ENCODE results near the gene EEF2K.
"Not testable (repeated sequence)": the region's sequence is repeated elsewhere in the genome, so short reads cannot be mapped to it uniquely, and the experiment has no call there.

Gene EEF2K

DNA sequence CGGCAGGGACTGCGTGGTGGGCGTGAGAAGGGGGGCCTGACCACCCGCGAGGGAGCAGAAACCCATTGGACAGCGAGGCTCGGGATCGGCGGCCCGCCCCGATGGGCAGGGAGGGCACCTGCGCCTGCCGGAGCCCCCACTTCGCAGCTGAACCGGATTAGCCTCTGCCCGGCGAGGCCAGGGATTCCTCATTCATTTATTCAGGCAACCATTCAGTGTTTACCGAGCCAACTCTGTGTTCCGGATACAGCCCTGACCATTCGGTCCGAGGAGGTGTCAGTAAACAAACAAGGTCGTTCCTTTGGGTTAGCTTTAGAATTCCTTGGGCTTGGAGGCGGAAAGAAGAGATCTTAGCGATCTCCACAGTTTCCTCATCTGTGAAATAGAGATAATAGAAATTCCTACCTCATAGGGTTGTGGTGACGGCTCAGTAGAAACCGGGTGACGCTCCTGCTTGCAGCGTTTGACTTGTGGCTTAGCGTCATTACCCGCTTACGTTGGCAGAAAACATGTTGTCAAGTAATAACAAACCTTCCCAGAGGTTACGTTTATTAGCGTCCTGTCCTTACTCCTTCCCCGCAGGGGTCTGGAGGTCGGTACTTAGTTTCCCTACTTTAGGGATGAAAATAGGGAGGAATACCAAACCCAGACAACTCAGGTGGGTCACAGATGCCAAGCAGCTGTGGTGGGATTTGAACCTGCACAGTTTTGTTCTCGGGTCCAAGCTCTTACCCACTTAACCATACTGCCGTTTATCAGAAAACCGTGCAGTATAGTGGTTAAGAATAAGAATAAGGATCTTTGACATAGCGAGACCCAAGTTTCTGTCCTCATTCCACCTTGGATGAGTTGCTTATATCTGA, 92.0 kb downstream of the EEF2K start:
- peak; percentile 93 for DNase-seq

GRCh38 chr16:22299036-22299435, 93.0 kb downstream of the EEF2K start:
- DNase-seq, result no peak

DNA sequence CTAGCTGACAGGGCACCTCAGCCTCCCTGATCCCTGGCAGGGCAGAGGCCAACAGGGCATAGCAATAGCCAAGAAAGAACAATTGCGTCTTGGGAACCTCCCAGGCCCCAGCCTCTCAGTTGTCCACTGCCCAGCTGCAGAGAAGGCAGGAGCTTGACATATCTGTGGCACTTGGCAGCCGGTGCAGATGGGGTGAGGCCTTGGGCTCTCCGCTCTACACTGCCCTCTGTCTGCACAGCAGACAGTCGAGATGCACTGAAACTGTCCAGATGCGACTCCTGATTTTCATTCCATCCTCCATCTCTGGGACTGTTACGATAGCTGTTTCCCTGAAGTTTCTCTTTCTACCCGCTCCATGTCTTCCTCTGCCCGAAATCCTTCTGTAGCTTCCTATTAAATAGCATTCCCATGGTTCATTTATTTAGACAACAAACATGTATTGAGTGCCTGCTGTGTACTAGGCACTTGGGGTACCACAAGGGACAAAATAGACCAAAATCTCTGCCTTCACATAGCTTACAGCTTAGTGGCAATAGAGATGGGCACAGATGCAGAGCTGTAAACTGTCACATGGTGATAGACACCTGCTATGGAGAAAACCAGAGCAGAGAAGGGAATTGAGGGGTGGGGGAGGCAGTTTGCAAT, 94.5 kb downstream of the EEF2K start:
- DNase-seq, result peak; percentile 36

DNA sequence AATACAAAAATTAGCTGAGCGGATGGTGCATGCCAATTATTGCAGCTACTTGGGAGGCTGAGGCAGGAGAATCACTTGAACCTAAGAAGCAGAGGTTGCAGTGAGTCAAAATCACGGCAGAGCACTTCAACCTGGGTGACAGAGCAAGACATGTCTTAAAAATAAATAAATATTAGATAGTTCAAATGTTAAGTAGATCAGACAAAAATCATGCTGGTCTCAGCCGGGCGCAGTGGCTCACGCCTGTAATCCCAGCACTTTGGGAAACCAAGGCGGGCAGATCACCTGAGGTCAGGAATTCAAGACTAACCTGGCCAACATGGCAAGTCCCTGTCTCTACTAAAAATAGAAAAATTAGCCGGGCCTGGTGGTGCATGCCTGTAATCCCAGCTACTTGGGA, 95.3 kb downstream of the EEF2K start:
- DNase-seq, result not testable (repeated sequence)

GRCh38 chr16:22302776-22303363, 96.8 kb downstream of the EEF2K start:
- no peak for DNase-seq

DNA sequence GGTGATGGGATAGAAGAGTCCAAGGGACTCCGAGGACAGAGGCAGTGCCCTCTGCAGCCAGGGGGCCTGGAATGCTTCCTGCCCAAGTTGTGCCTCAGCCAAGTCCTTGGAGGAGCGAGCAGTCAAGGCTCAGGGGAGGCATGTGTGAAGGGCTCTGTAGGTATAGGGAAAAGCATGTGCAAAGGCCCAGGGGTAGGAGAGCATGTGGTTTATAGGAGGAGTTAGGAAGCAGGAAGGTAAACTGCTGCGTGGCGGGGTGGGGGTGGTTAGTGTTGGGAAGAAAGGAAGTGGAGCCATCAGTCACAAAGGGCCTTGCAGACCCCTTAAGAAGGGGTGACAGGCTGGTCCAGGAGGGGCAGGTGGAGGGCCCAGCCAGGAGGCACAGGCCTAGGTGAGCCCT, 98.3 kb downstream of the EEF2K start:
- DNase-seq, result no peak

GRCh38 chr16:22306788-22307187, 100.7 kb downstream of the EEF2K start:
- no peak for DNase-seq

DNA sequence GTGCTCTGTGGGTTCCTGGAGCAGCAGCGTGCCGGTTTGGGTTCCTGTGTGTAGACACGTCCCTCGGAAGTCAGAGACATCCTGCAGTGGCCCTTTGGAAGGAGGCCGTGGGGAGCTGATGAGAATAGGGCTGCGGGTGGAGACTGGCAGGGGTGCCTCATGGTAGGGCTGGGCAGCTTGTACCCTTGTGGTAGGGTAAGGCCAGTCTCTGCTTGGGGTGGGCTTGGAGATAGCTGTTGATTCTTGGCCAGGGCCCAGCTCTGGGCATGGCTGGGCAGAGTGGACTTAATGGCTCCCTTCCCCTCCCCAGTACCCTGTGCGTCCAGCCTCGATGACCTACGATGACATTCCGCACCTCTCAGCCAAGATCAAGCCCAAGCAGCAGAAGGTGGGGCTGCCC, 101.8 kb downstream of the EEF2K start:
- no peak for DNase-seq

- no peak for DNase-seq
Measured at GRCh38 chr16:22308824-22309520, 102.9 kb downstream of the EEF2K start.

- DNase-seq, result no peak
Measured at GRCh38 chr16:22311520-22311919, 105.4 kb downstream of the EEF2K start.

GRCh38 chr16:22312897-22313781, 107.1 kb downstream of the EEF2K start:
- no peak for DNase-seq

GRCh38 chr16:22313876-22314470, 107.9 kb downstream of the EEF2K start:
- DNase-seq, result no peak

DNA sequence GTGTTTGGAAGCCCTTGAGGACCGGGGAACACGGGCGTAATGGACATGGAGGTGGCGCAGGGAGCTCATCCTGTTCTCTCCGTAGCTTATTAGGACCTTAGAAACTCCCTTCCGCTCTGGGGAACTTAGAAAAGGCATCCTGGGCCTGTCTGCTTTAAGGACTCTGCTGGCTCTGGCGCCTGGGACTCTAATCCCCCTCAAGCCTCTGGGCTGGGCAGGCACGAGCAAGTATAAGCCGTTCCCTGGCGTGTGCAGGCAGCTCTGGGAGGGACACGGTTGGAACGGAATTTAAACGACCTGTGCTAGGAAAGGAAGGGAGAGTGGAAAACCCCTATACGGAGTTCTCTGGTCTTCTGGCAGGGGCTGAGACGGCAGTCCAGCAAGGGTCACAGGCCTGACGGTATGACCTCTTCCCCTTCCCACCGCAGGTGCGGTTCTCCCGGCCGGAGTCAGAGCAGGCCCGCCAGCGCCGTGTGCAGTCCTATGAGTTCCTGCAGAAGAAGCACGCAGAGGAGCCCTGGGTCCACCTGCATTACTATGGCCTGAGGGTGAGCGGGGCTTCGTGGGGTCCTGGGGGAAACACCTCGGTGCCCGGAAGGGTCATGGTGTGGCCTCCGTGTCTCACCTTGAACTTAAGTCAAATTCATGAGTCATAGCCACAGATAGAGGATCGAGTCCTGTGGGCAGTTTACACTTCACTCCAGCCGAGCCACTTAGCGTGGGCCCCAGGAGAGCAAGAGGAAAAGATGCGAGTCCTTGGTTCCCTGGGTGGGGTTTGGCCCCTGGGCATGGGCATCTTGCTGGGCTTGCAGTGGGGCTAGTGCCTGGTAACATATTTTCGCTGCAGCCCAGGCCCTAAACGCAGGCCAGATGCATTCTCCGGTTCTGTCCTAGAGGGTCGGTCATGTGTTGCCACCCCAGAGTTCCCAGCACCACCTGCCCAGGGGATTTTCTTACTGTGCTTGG, 108.9 kb downstream of the EEF2K start:
- no peak for DNase-seq

DNA sequence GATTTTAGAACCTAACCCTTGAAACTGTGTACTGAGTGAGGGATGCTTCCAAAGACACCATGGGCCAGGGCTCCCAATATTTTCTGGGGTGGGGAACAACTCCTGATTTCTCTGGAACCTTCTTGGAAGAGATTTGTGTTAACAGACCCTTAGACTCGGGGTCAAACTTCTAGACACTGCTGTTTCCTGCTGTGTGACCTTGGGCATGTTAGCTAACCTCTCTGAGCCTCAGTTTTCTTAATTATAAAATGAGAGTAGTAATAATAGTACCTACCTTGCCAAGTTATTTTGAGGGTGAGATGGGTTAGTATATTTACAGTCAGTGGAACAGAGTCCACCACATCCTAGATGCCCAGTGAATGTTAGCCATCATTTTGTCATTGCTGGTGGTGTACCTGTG, 109.9 kb downstream of the EEF2K start:
- DNase-seq, result no peak

DNA sequence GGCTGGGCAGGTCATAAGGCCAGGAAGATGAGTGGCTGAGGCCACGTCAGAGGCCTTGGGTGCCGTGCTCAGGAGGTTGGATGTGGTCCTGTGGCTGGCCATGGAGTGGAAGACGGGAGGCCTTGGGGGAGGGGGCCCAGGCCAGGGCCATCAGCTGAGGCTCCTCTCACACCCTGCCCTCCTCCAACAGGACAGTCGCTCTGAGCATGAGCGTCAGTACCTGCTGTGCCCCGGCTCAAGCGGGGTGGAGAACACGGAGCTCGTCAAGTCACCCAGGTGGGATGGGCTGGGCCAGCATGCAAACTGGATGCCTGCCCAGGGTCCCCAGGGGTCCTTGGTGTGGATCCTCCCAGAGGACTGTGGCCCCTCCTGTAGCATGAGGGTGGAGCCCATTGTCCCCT, 110.3 kb downstream of the EEF2K start:
- DNase-seq, result no peak

DNA sequence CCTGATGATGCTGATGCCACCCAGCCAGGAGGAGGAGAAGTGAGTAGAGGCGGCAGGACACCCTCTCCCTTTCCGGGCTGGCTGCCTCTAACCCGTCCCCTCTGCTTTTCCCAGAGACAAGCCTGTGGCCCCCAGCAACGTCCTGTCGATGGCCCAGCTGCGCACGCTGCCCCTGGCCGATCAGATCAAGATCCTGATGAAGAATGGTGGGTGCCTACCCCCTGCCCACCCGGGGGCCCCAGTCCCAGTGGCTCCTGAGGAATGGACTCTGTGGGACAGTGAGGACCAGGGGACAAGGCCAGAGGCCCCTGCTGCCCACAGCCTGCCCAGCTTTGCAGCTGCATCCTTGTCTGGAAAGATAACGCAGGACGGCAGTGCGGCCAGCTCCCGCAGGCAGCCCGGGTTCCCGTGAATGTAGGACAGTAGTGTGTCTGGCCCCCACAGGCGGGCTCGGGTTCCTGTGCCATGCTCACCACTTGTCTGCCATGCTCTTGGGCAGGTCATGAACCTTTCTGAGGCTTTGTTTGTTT, 111.0 kb downstream of the EEF2K start:
- no peak for DNase-seq

DNA sequence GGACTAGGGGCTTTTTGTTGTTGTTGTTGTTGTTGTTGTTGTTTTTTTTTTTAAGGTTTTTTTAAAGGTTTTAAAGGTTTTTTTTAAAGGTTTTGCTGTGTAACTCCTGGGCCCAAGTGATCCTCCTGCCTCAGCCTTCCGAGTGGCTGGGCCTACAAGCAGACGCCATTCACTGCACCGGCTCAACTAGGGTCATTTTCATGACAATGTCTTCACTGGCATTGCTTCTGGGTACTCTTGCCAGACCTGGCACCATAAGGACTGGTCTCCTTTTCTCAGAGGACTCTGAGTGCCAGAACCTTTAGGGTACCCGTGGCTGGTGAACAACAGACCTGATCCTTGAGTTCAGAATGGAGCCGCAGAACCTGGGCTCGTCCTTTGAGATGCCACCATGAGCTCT, 111.5 kb downstream of the EEF2K start:
- no peak for DNase-seq

GRCh38 chr16:22318690-22319358, 112.7 kb downstream of the EEF2K start:
- DNase-seq, result no peak

DNA sequence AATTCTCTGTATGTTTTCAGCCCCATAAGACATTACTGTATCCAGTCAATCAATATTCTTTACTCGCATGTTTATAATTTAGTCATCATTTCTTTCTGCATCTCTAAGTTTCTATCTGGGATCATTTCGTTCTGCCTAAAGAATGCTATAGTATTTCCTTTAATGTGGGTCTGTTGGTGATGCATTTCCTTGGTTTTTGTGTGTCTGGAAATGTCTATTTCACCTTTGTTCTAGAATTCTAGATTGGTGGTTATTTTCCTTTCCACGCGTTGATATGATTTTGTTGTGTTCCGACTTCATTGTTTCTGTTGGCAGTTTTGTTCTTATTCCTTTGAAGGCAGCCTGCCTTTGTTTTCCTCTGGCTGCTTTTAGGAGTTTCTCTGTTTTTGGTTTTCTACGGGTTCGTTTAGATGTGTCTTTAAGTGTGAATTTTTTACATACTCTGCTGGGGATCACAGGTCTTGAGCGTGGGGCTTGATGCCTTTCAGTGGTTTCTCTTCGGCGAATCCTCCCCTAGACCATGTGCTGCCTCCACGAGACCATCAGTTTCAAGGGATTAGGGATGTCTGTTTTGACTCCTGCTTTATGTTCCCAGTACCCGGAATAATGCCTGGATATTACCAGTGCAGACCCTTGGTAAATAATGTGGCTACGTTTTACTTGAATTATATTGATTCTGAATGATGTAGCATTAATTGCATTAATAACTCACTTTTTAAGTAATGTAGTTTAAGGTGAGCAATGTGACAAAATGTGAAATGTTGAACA, 114.7 kb downstream of the EEF2K start:
- DNase-seq, result no peak

All from NCI-H2227 treated with DMSO at 0.1 percent for 48 hours (cell line).